Neural crest cell (in vitro differentiated cells): Measurements from ENCODE around the gene DOCK11. TPM values are rescaled to one million over a fixed set of nuclear protein-coding genes. Genes with fewer than 3 reads are reported as not detected.

ENCODE experiments used
- DNase-seq: peaks from one replicate; pipeline ENCODE4 v3.0.0; 2021; ENCODE audit warnings: low read depth, mixed read lengths, low spot score
- H3K27ac Mint-ChIP-seq: one replicate; pipeline ENCODE4 v1.8.0; 2021; ENCODE audit warnings: mild to moderate bottlenecking, mixed read lengths; ENCODE audit not compliant: unreplicated experiment
- H3K27me3 Mint-ChIP-seq: 2 replicates; pipeline ENCODE4 v1.8.0; 2021; ENCODE audit warnings: low read depth, mild to moderate bottlenecking, mixed read lengths
- H3K36me3 Mint-ChIP-seq: 2 replicates; pipeline ENCODE4 v1.8.0; 2021; ENCODE audit warnings: low read depth, mild to moderate bottlenecking, mixed read lengths
- H3K4me1 Mint-ChIP-seq: 2 replicates; pipeline ENCODE4 v1.8.0; 2021; ENCODE audit warnings: mixed read lengths
- H3K4me3 Mint-ChIP-seq: one replicate; pipeline ENCODE4 v1.8.0; 2021; ENCODE audit warnings: mild to moderate bottlenecking, mixed read lengths
- H3K9me3 Mint-ChIP-seq: 2 replicates; pipeline ENCODE4 v1.8.0; 2021; ENCODE audit warnings: mixed read lengths
- total RNA-seq: library from RNA; stranded (reverse); gene quantifications from 2 replicates; pipeline ENCODE4 v1.2.1, GENCODE V29; 2021
- TF ChIP-seq, protein P1 (sequence below): fragments of 200-600 bp; sonication (generic); conservative IDR thresholded peaks from 2 replicates; pipeline ENCODE4 v1.5.0; 2021; ENCODE audit warnings: antibody characterized with exemption, mild to moderate bottlenecking

The DOCK11 gene
- total RNA-seq, 1 donor from 2014 or later: 14.6 TPM

DNA sequence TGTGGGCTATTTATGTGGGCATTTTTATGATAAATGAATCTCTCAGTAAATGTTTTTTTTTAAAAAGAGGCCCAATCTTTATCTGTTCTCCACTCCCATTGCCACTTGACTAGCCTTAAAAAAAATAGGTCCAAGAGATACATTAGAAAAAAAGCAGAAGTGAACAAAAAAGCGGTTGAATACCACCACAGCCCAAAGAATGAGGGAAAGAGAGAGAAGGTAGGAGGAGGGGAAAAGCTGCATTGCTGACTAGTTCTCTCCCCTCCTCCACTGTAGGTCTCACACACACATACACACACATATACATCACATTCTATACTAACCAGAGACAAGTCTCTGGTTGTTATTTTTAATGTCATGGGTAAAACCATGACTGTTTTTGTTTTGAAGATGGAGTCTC lies 136.0 kb downstream of the DOCK11 start:
- peaks cover 3% of the 10 kb centered on the region for H3K9me3 Mint-ChIP-seq
- H3K4me3 Mint-ChIP-seq: no peak overlapping the region
- no peak overlapping the region for H3K27ac Mint-ChIP-seq
- no peaks in the 10 kb centered on the region for H3K27me3 Mint-ChIP-seq
- DNase-seq: no peak
- TF ChIP-seq, protein P1, sequence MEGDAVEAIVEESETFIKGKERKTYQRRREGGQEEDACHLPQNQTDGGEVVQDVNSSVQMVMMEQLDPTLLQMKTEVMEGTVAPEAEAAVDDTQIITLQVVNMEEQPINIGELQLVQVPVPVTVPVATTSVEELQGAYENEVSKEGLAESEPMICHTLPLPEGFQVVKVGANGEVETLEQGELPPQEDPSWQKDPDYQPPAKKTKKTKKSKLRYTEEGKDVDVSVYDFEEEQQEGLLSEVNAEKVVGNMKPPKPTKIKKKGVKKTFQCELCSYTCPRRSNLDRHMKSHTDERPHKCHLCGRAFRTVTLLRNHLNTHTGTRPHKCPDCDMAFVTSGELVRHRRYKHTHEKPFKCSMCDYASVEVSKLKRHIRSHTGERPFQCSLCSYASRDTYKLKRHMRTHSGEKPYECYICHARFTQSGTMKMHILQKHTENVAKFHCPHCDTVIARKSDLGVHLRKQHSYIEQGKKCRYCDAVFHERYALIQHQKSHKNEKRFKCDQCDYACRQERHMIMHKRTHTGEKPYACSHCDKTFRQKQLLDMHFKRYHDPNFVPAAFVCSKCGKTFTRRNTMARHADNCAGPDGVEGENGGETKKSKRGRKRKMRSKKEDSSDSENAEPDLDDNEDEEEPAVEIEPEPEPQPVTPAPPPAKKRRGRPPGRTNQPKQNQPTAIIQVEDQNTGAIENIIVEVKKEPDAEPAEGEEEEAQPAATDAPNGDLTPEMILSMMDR: no peak
- no peaks in the 10 kb centered on the region for H3K4me1 Mint-ChIP-seq
- peaks cover 19% of the 10 kb centered on the region for H3K36me3 Mint-ChIP-seq

DNA sequence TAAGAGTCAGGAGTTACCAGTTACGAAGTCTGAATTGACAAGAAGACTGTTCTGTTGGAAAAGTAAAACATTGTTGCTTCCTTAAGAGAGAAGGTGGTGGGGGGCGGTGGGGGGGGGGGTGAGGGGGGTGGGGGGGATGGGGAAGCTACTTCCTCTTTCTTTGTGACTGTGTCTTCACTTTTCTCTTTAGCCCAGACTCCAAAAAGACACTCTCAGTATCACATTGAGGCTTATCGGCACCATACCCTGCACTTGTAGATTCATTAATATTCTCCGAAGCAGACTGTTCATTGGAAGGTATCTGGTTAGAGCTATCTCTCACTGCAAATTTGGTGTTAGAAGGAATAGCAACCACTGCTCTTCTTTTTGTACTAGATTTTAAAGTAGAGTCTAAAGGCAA lies 137.2 kb downstream of the DOCK11 start:
- DNase-seq: no peak
- H3K9me3 Mint-ChIP-seq: peaks cover 3% of the 10 kb centered on the region
- H3K27ac Mint-ChIP-seq: no peak overlapping the region
- peaks cover 19% of the 10 kb centered on the region for H3K36me3 Mint-ChIP-seq
- H3K4me3 Mint-ChIP-seq: no peak overlapping the region
- no peaks in the 10 kb centered on the region for H3K27me3 Mint-ChIP-seq
- TF ChIP-seq, protein P1: no peak
- no peaks in the 10 kb centered on the region for H3K4me1 Mint-ChIP-seq

DNA sequence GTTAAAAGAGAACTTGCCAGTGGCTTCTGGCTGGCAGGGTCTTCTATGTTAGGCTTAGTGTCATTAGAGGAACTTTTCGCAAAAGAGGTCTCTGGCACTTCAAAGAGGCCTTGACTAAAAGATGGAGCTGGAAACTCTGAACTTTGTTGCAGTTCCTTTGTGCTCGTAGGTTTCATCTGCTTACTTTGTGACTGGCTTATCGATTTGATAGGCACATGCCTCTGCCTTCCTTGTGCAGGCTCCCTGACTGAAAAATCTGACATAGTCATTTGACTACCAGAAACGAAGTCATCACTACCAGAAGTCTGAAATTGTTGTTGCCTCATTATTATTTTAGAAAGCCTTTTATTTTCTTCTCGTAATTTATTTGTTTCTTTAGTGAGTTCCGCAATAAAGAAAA lies 137.9 kb downstream of the DOCK11 start:
- Mint-ChIP-seq H3K27me3 (no peaks in the 10 kb centered on the region), H3K4me1 (no peaks in the 10 kb centered on the region), H3K9me3 (peaks cover 3% of the 10 kb centered on the region), H3K4me3 (no peak overlapping the region), H3K36me3 (peaks cover 19% of the 10 kb centered on the region), H3K27ac (no peak overlapping the region)
- TF ChIP-seq, protein P1: no peak
- no peak for DNase-seq

DNA sequence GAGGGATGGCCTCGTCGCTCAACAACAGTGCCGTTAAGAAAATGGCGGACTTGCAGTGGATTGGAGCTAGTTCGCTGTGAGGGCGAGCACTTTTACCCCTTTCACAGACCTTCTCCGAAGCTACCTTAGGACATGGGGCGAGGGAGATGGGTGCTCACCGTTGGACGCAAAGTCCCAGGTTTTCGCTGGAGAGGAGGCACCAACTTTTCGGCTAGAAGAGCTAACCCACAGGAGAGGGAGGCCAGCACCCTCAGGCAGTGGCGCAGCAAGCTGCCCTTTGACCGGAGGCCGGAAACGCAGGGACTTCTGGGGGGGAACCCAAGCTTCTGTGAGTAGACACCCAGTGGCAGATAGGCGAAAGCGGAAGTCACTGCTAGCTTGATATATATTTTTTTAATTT lies 138.7 kb downstream of the DOCK11 start:
- Mint-ChIP-seq H3K4me1 (no peaks in the 10 kb centered on the region), H3K27me3 (no peaks in the 10 kb centered on the region), H3K36me3 (peaks cover 19% of the 10 kb centered on the region), H3K27ac (no peak overlapping the region), H3K4me3 (no peak overlapping the region), H3K9me3 (peaks cover 3% of the 10 kb centered on the region)
- no peak for DNase-seq
- TF ChIP-seq, protein P1: no peak

DNA sequence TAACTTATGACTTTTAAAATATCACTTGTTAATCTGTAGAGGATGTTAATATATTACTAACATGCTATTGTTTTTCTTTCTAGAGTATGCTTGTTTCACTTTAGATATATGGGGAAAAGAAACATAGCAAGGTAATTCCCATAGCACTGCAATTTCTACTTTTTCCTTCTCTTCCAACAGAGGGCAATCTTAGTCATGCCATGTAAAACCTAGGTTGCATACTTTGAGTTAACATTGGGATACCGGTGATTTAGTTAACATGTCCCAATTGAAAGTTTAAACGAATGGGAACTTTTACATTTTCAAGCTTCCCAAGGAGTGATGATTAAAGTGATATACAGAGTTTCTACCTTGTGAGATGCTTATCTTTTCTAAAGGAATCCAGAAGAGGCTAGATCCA lies 142.4 kb downstream of the DOCK11 start:
- no peak for DNase-seq

More for the DNA sequence above, 142.4 kb downstream of the DOCK11 start:
- no peaks in the 10 kb centered on the region for H3K4me1 Mint-ChIP-seq
- peaks cover 10% of the 10 kb centered on the region for H3K36me3 Mint-ChIP-seq
- no peak overlapping the region for H3K4me3 Mint-ChIP-seq
- TF ChIP-seq, protein P1: peak; percentile 38
- H3K27ac Mint-ChIP-seq: no peak overlapping the region
- no peaks in the 10 kb centered on the region for H3K27me3 Mint-ChIP-seq
- H3K9me3 Mint-ChIP-seq: peaks cover 3% of the 10 kb centered on the region
